Epithelial cell of prostate (primary cell): ENCODE data around the gene MMP11.

ENCODE experiments used
- DNase-seq: peaks from one replicate; pipeline ENCODE4 v3.0.0-alpha.2; 2011; ENCODE audit warnings: low read depth, low spot score
- H3K27ac ChIP-seq: fragments of 450-650 bp; 2 replicates; pipeline ENCODE4 v1.5.1; 2017; ENCODE audit warnings: mild to moderate bottlenecking

Gene MMP11

DNA sequence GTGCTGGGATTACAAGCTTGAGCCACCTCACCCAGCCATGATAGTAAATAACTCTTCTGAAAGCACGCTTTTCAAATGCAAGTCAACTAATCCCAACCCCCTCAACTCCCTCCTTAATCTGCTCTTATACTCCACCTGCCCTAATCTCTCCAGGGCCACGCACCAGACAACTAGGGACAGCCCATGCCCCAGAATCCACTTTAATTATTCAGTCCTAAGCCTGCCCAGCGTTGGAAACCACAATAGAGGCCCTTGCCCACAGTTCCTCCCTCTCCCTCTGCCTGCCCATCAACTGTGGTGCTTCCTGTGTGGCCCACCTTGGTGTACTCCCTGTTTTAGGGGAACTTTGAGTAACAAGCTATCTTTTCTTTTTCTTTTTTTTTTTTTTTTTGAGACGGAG, 15.8 kb upstream of the MMP11 start:
- DNase-seq: no peak
- no peak overlapping the region for H3K27ac ChIP-seq

DNA sequence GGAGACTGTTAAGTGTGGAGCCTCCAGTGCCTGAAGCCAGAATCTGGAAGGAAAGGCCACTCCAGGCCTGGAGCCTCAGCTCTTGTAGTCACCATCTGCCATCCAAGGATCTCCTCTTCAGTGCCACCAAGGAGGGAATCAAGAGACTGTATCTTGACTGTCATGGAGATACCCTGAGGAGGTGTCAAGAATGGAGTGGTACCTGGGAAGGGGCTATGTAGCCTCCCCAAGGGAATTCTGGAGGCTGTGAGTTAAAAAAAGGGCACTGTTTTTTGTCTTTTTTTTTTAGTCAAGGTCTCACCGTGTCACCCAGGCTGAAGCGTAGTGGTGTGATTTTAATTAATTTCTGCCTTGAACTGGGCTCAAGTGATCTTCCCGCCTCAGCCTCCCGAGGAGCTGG, 13.1 kb upstream of the MMP11 start:
- no peak for DNase-seq
- no peak overlapping the region for H3K27ac ChIP-seq

DNA sequence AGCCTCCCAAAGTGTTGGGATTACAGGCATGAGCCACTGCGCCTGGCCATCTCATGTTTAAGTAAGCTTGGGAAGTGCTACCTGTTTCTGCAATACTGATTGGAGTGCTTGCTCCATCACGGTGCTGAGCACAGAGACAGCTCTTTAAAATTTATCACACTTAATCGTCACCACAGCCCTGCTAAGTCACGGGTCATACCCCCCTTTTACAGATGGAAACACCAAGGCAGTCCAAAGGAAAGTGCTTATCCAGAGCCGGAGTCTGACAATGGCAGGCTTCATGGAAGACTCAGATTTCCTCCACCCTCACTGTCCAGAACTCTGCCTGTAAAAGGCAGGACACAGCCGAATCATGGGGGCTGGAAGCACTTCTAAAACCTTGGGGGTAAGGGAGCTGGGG, 12.6 kb upstream of the MMP11 start:
- no peak overlapping the region for H3K27ac ChIP-seq
- DNase-seq: no peak

DNA sequence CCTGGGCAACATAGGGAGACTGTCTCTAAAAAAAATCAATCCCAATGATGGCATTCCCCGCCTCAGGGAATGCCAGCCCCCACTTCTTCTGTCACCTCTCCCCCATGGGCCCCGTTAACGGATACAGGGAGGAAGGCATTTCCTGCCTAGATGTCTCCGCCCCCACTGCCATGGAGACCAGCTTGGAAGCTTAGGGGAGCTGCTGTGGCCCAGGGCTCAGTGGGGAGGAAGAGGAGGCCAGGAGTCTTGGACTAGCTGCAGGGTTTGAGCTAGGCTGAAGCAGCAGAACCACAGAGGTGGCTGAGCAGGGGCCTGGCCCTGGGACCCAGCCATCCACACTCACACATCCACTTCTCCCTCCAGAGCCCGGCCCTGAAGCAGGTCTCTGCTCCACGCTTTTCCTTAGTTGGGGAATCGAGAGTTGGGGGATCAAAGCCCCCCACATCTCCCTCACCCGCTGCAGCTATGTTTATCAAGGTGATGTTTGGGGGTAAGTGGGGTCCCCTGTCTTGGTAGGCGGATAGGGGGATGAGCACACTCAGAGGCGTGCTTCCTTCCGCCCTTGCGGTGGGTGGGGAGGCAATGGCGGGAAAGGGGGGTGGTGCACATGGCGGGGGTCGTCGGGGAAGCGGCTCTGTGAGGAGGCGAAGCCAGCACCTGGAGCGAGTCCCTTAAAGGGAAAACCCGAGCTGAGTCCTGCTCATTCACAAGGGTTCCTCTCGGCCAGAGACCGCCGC, 9.6 kb upstream of the MMP11 start, which contains the start of gene C22orf15:
Gene C22orf15, plus strand, starts transcription at position 149 of the 737 bp plus-strand sequence. Its CDS starts 317 bp downstream, at position 466.
- no peak within 1 kb of the TSS for H3K27ac ChIP-seq
- DNase-seq: no peak

DNA sequence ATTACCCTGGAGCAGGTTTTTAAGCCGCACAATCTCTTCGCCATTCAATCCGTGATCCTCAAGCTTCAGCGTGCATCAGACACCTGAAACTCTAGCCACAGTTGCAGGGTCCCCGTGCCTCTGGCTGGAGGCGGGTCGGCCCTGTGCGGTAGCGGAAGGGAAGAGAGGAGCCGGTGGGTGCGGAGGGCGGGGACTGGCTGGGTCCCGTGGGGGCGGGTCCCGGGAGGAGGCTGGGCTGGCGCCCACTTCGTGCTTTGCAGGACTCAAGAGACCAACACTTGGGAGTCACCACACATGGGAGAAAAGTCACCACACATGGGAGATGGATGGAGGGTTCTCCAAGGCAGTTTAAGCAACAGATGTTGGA, 9.1 kb upstream of the MMP11 start:
- DNase-seq: no peak
- no peak overlapping the region for H3K27ac ChIP-seq

DNA sequence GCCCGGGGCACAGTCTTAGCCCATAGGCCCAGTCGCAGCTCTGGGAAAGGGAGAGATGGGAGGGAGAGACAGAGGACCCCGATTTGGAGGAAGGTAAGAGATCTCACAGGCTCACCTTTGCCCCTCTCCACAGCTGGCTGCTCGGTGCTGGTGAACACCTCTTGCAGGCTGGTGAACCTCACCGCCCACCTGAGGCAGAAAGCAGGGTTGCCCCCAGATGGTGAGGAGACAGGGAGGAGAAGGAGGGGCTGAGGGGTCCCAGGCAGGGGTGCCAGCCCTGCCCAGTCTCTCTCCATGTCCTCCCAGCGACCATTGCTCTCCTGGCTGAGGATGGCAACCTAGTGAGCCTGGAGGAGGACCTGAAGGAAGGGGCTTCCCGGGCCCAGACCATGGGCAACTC, 8.7 kb upstream of the MMP11 start:
- no peak overlapping the region for H3K27ac ChIP-seq
- no peak for DNase-seq

DNA sequence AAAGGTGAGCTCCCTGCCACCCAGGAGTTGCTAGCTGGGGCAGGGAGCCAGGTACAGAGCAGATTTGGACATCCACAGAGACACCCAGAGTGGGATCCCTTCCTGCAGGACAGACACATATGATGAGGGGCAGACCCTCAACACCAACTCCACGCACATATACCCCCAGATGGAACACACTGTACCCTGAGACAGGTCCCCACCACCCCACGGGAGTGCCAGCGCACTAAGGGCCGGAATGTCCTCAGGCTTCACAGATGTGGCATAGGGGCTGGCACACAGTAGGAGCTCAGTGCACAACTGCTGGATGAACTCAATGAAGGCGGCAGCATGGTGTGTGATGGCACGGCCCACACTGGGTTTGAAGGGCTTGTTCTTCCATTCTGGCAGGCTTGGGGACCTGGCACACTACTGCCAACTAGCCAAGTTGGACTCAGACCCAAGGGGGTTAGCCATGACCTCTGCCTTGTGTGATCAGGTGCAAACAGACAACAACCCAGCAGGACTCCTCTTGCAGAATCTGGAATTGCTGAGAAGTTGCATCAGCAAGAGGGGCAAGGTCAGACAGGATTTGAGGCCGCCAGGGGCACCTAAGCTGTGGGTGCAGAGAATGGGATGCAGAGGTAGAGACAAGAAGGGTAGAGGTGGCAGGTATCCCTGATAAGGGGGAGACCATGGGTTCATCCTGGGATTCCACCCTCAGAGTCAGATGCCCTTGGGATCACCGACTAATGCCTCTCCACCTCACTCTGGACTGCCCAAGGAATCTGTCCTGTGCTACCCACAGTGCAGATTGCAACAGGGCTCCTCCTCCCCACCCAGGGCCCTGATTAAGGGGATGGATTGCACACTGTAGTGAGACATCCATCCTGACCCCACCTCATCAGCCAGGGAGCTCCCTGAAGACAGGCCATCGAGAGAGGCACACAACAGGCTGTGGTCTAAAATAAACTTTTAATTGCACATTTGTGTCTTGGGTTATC, 7.5 kb upstream of the MMP11 start:
- no peak overlapping the region for H3K27ac ChIP-seq

DNA sequence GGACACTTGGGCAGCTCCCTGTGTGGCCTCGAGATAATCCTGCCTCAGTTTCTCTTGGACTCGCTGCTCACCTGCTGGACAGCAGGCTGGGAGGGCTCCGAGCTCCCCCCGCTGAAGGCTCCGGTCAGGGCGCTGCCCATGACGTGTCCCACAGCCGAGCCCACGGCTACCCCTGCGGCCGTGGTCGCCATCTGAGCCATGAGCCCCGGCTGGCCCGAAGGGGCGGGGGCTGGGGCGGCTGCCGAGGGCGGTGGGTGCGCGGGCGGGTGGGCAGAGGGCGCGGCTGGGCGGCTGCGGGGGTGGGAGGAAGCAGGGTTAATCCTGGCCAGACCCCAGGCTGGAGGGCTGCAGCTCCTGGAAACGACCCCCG, 5.4 kb upstream of the MMP11 start:
- DNase-seq: no peak
- H3K27ac ChIP-seq: no peak overlapping the region

More for the DNA sequence above, 7.5 kb upstream of the MMP11 start:
- no peak for DNase-seq

DNA sequence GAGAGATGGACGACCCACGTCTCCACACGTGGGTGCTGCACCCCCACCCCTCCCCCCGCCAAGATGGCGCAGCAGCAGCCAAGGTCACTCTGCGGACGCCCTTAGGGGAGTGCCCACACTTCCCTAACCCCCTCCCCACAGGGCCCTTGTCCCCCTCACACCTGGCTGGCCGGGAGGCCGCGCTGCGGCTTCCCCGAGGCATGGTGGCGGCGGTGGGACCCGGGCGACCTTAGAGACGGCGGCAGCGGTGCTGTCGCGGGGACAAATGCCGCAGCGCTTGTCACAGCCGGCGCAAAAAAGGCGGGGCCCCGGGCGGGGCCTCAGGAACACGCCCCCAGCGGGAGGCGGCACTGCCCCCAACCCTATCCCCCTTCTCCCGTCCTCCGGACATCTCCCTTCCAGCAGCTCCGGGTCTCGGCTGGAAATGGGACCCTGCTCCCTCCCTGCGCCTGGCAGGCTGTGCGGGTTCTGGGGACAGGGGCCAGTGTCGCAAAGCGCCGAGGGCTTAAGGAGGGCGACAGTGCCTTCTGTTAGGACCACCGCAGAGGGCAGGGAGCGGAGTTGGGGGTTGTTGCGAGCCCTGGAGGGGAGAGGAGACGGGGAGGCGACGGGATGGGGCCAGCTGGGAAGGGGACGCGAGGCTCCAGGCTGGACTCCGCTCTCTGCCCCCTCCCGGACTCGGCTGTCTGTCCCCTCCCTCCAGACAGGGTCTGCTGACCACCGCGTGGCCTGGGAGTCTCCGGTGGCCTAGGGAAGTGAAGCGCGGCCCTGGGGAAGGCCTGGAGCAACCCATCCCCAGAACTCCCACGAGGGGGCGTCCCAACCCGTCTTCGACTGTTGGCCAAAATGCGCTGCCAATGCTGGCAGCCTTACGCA, 4.7 kb upstream of the MMP11 start, which contains the start of gene CHCHD10:
Gene CHCHD10, minus strand, starts transcription at position 300 of the 876 bp plus-strand sequence. Its CDS starts 98 bp downstream, at position 202.
- H3K27ac ChIP-seq: no peak within 1 kb of the TSS
- no peak for DNase-seq

DNA sequence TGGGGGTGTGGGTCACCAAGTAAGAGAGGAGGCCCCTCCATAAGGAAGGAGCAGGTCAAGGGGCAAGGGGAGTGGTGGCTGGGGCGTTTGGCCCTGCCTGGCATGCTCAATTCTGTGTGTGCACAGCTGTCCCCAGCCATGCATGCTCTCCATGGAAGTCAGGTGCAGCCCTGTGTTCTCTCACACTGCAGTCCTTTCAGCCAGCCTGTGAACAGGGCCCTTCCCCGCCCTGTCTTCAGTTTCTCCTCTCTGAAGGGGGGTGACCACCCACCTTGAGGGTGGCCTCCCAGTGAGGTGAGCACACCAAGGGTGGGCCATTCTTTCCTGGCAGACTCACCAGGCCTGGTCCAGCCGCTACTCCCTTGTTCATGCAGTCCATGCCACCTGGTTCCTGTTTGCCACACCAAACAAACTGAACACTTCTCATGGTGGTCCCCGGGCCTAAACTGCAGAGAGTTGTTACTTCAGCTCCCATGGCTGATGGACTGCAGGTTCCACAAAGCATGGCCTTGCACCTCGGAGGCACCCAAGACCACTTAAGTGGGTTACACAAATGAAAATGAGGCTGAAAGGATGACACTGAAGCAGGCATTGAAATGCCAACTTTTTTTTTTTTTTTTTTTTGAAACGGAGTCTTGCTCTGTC, 3.2 kb upstream of the MMP11 start:
- H3K27ac ChIP-seq: no peak overlapping the region
- DNase-seq: no peak

DNA sequence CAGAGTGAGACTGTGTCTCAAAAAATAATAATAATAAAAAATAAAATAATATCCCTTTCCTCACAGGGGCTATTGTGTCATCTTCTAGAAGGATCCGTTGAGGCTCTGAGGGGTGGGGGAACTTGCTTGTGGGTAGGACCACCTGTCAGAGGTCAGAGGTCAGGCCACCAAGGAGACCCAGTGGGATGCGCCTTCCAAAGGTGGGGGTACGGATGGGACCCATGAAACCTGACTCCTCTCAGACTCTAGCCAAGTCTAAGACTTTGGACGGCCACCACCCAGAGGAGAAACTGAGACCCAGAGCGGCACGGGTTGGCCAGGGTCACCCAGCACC, 367 bp upstream of the MMP11 start:
- no peak overlapping the region for H3K27ac ChIP-seq

DNA sequence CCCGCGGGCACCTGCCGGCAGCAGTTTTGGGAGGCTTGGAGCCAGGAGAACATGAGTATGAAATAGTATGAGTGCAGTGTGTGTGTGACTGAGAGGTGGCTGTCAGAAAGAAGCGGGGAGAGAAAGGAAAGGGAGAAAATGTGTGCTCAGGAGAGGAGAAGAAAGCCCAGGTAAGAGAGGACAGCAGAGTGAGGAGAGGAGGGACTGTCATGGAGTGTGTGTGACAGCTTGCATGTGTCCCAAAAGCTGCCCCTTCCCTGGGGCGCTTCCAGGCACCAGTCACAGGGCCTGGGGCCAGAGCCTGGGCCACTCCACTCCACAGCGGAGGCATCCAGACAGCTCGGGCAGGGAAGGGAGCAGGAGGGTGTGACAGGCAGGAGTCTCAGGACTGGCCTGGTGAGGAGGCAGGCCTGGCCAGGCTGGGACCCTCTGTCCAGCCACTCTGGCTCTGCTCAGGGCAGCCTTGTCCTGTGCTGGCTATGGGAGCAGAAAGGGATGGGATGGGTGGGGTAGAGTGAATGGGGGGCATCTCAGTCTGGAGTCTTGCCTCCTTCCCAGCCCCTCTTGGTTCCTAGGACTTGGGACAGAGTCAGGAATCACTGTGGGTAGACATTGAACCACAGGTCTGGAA, 949 bp downstream of the MMP11 start:
- DNase-seq: no peak
- no peak overlapping the region for H3K27ac ChIP-seq

More for the DNA sequence above, 367 bp upstream of the MMP11 start:
- no peak for DNase-seq

DNA sequence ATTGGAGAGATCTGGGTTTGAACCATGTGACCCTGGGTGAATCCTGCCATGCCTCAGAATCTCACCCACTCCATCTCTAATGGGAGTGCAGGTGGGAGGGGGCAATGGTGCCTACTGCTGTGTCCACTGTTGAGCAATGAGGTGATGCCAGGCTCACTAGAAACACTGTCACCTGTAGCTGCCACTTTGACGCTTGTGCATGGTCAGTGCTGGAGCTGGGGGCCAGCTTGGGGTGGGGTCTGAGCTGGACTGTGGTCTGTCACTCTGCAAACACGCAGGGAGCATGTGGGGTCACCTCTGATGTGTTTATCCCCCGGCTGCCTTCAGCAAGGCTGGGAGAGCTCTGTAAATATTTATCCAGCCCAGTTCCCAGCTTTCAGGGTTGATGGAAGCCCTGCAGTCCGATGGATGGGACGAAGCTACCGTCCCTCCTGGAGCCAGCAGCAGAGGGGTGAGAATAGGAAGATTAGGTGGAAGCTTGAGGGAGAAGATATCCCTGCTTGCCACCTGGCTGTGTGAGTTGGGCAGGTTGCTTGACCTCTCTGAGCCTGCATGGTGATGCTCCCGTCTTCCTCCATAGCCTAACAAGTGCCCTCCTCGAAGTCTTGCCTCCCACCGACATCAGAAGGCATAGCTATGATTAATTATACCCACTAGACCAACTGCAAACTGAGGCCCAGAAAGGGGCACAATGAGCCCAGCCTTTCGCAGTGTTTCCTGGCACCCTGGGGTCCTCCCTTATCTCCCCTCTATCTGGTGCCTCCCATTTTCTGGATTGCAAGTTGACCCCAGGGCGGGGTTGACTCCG, 1.7 kb downstream of the MMP11 start:
- no peak for DNase-seq
- H3K27ac ChIP-seq: no peak overlapping the region

DNA sequence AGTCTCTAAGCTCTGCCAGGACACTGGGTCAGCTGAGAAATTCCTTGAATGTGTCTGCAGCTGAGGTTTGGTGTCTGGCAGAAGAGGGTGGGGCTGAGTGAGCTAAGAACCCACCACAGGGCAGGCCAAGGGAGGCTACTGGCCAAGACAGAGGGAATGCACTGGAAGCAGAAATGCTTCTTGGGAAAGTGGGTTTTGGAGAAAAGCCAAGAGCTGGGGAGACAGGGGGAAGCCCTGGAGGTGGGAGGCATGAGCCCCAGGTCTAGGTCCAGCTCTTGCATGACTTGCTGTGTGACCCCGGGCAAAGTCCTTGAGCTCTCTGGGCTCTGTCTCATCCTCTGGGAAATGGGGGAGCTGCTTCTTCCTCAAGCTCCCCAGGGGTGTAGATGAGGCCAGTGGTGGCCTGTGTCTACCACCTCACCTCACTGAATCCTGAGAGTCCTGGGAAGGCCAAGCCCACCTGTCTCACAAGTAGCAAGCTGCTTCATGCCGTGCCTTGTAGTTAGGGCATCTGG, 2.3 kb downstream of the MMP11 start:
- no peak overlapping the region for H3K27ac ChIP-seq
- no peak for DNase-seq

DNA sequence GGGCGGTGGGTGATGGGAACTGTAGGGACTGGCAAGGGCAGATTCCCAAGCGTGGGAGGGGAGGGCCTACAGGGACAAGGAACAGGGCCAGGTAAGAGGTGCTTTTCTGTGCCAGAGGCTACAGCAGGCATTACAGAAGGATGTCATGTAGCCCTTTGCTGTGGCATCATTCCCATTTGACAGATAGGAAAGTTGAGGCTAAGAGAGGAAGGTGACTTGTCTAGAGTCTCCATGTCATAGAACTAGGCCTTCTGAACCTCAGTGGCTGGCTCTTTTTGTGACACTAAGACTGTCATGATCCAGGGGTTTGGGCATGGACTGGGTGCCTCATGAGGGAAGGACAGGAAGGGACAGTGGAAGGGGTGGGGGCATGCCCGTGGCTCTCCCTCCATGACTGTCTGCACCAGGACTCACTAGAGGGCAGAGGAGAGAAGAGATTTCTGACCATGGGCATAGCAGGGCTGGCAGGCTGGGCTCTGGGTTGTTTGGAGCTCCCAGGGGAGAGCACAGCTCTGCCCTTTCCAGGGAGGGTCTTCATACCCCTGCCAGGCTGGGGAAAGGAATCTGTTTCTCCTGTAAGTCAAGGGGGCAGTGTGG, 3.2 kb downstream of the MMP11 start:
- no peak for DNase-seq
- no peak overlapping the region for H3K27ac ChIP-seq

DNA sequence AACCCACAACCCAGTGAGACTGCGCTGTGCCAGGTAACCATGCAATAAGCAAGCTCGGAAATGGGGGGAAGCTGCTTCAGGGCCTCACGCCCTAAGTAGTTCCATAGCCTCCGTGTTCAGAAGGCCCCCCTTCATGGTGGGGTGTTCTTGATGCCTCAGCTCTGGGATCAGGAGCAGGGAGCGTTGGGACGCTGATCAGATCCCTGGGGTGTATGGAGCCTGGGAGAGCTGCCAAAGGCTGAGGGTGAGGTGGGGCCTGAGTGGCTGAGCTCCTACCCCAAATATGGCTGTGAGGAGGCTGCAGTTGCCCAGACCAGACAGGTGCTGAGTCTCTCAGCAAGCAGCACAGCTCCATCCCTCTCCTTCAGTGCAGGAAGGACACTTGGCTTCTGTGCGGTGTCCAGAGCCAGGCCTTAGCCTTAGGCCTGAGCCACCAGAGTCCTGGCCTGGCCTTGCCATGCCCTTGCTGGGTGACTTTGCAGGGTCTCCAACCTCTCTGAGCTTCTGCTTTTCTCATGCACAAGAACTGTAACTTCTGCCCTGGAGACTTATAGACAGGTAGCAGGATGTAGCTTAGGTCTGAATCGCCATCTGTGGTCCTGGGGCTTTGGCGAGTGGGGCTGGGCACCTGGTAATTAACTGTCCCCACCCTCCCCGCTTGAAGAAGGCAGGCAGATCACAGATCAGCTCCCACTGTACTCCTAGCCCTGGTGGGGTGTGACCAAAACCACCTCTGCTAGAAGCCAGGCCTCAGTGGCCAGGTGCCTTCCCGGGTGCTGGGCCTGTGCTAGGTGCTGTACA, 5.3 kb downstream of the MMP11 start:
- no peak for DNase-seq
- H3K27ac ChIP-seq: no peak overlapping the region

DNA sequence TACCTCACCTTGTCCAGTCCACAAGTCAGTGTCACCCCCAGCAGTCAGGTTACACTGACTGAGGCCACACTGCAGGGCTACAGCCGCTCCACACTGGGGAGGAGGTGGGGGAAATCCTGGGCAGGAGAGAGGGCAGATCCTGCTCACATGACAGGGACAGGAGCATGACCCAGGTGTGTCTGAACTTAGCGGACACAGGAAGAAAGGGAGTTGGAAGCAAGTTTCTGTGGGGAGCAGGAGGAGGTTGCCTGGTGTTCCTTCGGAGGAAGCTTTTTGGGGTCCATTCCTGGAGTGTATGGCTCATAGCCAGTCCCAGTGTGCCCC, 5.9 kb downstream of the MMP11 start:
- no peak overlapping the region for H3K27ac ChIP-seq
- DNase-seq: no peak
